Measurements from ENCODE around the gene CTCFL.

The CTCFL gene

GRCh38 chr20:57524511-57525176 is at the start of gene CTCFL:
Gene CTCFL, minus strand, starts transcription at chr20:57525140. Its CDS starts 935 bp downstream, at chr20:57524205.
- Histone ChIP-seq H3K36me3 (ENCODE audit: control insufficient read depth in 1 of 2, insufficient read depth in 2 of 2, low read length in 2 of 2) (no peaks in the 10 kb centered on the region), H3K9me3 (ENCODE audit: control insufficient read depth in 1 of 2, low read length in 2 of 2) (no peaks in the 10 kb centered on the region), H3K4me3 (ENCODE audit: low read depth in 1 of 2, low read length in 2 of 2) (no peak within 1 kb of the TSS), H3K4me1 (ENCODE audit: control insufficient read depth in 1 of 2, insufficient read depth in 2 of 2, low read length in 2 of 2) (no peaks in the 10 kb centered on the region), H3K27me3 (ENCODE audit: low read depth, low read length) (no peaks in the 10 kb centered on the region), H3K27ac (ENCODE audit: low read length) (no peak within 1 kb of the TSS)

GRCh38 chr20:57573894-57574293 is 49.0 kb upstream of the CTCFL start:
- no peaks in the 10 kb centered on the region for H3K27me3 ChIP-seq (ENCODE audit: low read depth, low read length)
- H3K4me3 ChIP-seq (ENCODE audit: low read depth in 1 of 2, low read length in 2 of 2): no peak overlapping the region
- H3K36me3 ChIP-seq (ENCODE audit: control insufficient read depth in 1 of 2, insufficient read depth in 2 of 2, low read length in 2 of 2): no peaks in the 10 kb centered on the region
- H3K4me1 ChIP-seq (ENCODE audit: control insufficient read depth in 1 of 2, insufficient read depth in 2 of 2, low read length in 2 of 2): no peaks in the 10 kb centered on the region
- H3K27ac ChIP-seq (ENCODE audit: low read length): no peak overlapping the region
- H3K9me3 ChIP-seq (ENCODE audit: control insufficient read depth in 1 of 2, low read length in 2 of 2): no peaks in the 10 kb centered on the region

- Histone ChIP-seq H3K27me3 (ENCODE audit: low read depth, low read length) (no peaks in the 10 kb centered on the region), H3K9me3 (ENCODE audit: control insufficient read depth in 1 of 2, low read length in 2 of 2) (no peaks in the 10 kb centered on the region), H3K4me1 (ENCODE audit: control insufficient read depth in 1 of 2, insufficient read depth in 2 of 2, low read length in 2 of 2) (no peaks in the 10 kb centered on the region), H3K4me3 (ENCODE audit: low read depth in 1 of 2, low read length in 2 of 2) (no peak overlapping the region), H3K36me3 (ENCODE audit: control insufficient read depth in 1 of 2, insufficient read depth in 2 of 2, low read length in 2 of 2) (no peaks in the 10 kb centered on the region), H3K27ac (ENCODE audit: low read length) (no peak overlapping the region)
Measured at GRCh38 chr20:57573242-57573641, 48.3 kb upstream of the CTCFL start.

GRCh38 chr20:57571782-57572416 is 47.0 kb upstream of the CTCFL start:
- H3K4me1 ChIP-seq (ENCODE audit: control insufficient read depth in 1 of 2, insufficient read depth in 2 of 2, low read length in 2 of 2): no peaks in the 10 kb centered on the region
- no peaks in the 10 kb centered on the region for H3K36me3 ChIP-seq (ENCODE audit: control insufficient read depth in 1 of 2, insufficient read depth in 2 of 2, low read length in 2 of 2)
- no peaks in the 10 kb centered on the region for H3K9me3 ChIP-seq (ENCODE audit: control insufficient read depth in 1 of 2, low read length in 2 of 2)
- H3K27me3 ChIP-seq (ENCODE audit: low read depth, low read length): no peaks in the 10 kb centered on the region
- no peak overlapping the region for H3K27ac ChIP-seq (ENCODE audit: low read length)
- no peak overlapping the region for H3K4me3 ChIP-seq (ENCODE audit: low read depth in 1 of 2, low read length in 2 of 2)

- no peak overlapping the region for H3K27ac ChIP-seq (ENCODE audit: low read length)
- no peaks in the 10 kb centered on the region for H3K4me1 ChIP-seq (ENCODE audit: control insufficient read depth in 1 of 2, insufficient read depth in 2 of 2, low read length in 2 of 2)
- H3K9me3 ChIP-seq (ENCODE audit: control insufficient read depth in 1 of 2, low read length in 2 of 2): no peaks in the 10 kb centered on the region
- H3K27me3 ChIP-seq (ENCODE audit: low read depth, low read length): no peaks in the 10 kb centered on the region
- no peaks in the 10 kb centered on the region for H3K36me3 ChIP-seq (ENCODE audit: control insufficient read depth in 1 of 2, insufficient read depth in 2 of 2, low read length in 2 of 2)
- no peak overlapping the region for H3K4me3 ChIP-seq (ENCODE audit: low read depth in 1 of 2, low read length in 2 of 2)
Measured at GRCh38 chr20:57570920-57571319, 46.0 kb upstream of the CTCFL start.

- no peaks in the 10 kb centered on the region for H3K27me3 ChIP-seq (ENCODE audit: low read depth, low read length)
- H3K36me3 ChIP-seq (ENCODE audit: control insufficient read depth in 1 of 2, insufficient read depth in 2 of 2, low read length in 2 of 2): no peaks in the 10 kb centered on the region
Measured at GRCh38 chr20:57570145-57570850, 45.4 kb upstream of the CTCFL start.

GRCh38 chr20:57568960-57569359 is 44.0 kb upstream of the CTCFL start:
- Histone ChIP-seq H3K4me1 (ENCODE audit: control insufficient read depth in 1 of 2, insufficient read depth in 2 of 2, low read length in 2 of 2) (no peaks in the 10 kb centered on the region), H3K27me3 (ENCODE audit: low read depth, low read length) (no peaks in the 10 kb centered on the region), H3K9me3 (ENCODE audit: control insufficient read depth in 1 of 2, low read length in 2 of 2) (no peaks in the 10 kb centered on the region), H3K4me3 (ENCODE audit: low read depth in 1 of 2, low read length in 2 of 2) (no peak overlapping the region), H3K27ac (ENCODE audit: low read length) (no peak overlapping the region), H3K36me3 (ENCODE audit: control insufficient read depth in 1 of 2, insufficient read depth in 2 of 2, low read length in 2 of 2) (no peaks in the 10 kb centered on the region)

More at GRCh38 chr20:57570145-57570850, 45.4 kb upstream of the CTCFL start:
- Histone ChIP-seq H3K9me3 (ENCODE audit: control insufficient read depth in 1 of 2, low read length in 2 of 2) (no peaks in the 10 kb centered on the region), H3K27ac (ENCODE audit: low read length) (no peak overlapping the region), H3K4me3 (ENCODE audit: low read depth in 1 of 2, low read length in 2 of 2) (no peak overlapping the region), H3K4me1 (ENCODE audit: control insufficient read depth in 1 of 2, insufficient read depth in 2 of 2, low read length in 2 of 2) (no peaks in the 10 kb centered on the region)

- Histone ChIP-seq H3K27me3 (ENCODE audit: low read depth, low read length) (no peaks in the 10 kb centered on the region), H3K36me3 (ENCODE audit: control insufficient read depth in 1 of 2, insufficient read depth in 2 of 2, low read length in 2 of 2) (no peaks in the 10 kb centered on the region), H3K9me3 (ENCODE audit: control insufficient read depth in 1 of 2, low read length in 2 of 2) (no peaks in the 10 kb centered on the region), H3K4me1 (ENCODE audit: control insufficient read depth in 1 of 2, insufficient read depth in 2 of 2, low read length in 2 of 2) (no peaks in the 10 kb centered on the region), H3K4me3 (ENCODE audit: low read depth in 1 of 2, low read length in 2 of 2) (no peak overlapping the region), H3K27ac (ENCODE audit: low read length) (no peak overlapping the region)
Measured at GRCh38 chr20:57568088-57568896, 43.4 kb upstream of the CTCFL start.

- Histone ChIP-seq H3K36me3 (ENCODE audit: control insufficient read depth in 1 of 2, insufficient read depth in 2 of 2, low read length in 2 of 2) (no peaks in the 10 kb centered on the region), H3K27me3 (ENCODE audit: low read depth, low read length) (no peaks in the 10 kb centered on the region), H3K4me1 (ENCODE audit: control insufficient read depth in 1 of 2, insufficient read depth in 2 of 2, low read length in 2 of 2) (no peaks in the 10 kb centered on the region), H3K9me3 (ENCODE audit: control insufficient read depth in 1 of 2, low read length in 2 of 2) (no peaks in the 10 kb centered on the region), H3K4me3 (ENCODE audit: low read depth in 1 of 2, low read length in 2 of 2) (no peak overlapping the region), H3K27ac (ENCODE audit: low read length) (no peak overlapping the region)
Measured at GRCh38 chr20:57567471-57568079, 42.6 kb upstream of the CTCFL start.

GRCh38 chr20:57566803-57567459 is 42.0 kb upstream of the CTCFL start:
- H3K9me3 ChIP-seq (ENCODE audit: control insufficient read depth in 1 of 2, low read length in 2 of 2): no peaks in the 10 kb centered on the region
- no peak overlapping the region for H3K27ac ChIP-seq (ENCODE audit: low read length)
- no peaks in the 10 kb centered on the region for H3K27me3 ChIP-seq (ENCODE audit: low read depth, low read length)
- H3K4me3 ChIP-seq (ENCODE audit: low read depth in 1 of 2, low read length in 2 of 2): no peak overlapping the region
- no peaks in the 10 kb centered on the region for H3K4me1 ChIP-seq (ENCODE audit: control insufficient read depth in 1 of 2, insufficient read depth in 2 of 2, low read length in 2 of 2)
- H3K36me3 ChIP-seq (ENCODE audit: control insufficient read depth in 1 of 2, insufficient read depth in 2 of 2, low read length in 2 of 2): no peaks in the 10 kb centered on the region

Measured in muscle layer of duodenum (tissue), 2 donors.